ENCODE measurements around the gene ADIPOQ.
"Not testable (repeated sequence)": the region's sequence is repeated elsewhere in the genome, so short reads cannot be mapped to it uniquely, and the experiment has no call there.

Gene ADIPOQ
- total RNA-seq = 0 to 0.04 reads per million in 2 experiments

DNA sequence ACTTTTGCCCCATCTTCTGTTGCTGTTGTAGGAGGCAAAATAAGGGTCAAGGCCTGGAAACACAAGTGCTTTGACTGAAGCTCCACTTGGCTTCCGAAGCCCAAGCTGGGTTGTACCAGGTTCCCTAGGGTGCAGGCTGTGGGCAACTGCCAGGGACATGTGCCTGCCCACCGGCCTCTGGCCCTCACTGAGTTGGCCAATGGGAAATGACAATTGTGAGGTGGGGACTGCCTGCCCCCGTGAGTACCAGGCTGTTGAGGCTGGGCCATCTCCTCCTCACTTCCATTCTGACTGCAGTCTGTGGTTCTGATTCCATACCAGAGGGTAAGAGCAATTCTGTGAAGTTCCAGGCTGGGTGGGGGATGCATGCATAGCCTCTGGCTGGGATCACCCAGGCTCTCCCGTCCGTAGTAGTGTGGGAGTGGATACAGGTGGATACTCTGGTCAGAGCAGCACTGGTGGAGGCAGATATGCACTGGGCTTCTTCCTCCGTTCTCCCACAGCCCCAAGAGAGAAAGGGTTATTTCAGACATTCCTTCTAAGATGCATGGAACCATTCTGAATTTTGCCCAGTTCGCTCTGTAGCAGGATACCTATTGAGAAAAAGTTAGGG lies at the start of gene ADIPOQ:
Gene ADIPOQ, plus strand, starts transcription at position 285 of the 613 bp plus-strand sequence. CDS start 10,349 bp downstream, outside the sequence.
- no peak for DNase-seq (ENCODE audit: low read depth)

DNA sequence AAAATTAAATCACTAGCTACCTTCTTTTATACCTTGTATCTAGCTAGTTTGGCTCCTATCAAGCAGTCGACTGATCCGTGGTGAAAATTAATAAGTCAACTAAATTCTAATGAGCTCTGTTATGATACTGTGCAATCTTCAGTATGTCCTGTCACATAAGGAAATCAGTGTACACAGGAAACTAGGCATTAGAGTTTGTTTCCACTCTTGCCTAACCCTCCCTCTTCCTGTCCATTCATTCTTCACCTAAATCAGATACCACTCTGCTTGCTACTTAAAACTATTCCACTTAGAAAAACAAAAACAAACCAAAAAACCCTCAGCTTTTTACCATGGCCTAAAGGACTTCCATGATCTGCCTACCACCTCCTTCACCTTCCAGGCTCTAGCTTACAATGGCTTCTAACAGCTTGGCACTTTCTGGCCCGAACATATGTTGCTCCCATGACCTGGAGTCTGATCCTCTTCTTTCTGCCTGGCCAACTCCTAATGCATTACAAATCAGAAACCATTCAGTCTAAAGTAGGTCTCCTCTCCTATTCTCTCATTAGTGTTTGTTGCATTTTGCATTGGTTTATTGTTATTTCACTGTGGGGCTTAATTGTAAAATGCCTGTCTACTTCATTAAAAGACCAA lies 44.2 kb upstream of the ADIPOQ start:
- DNase-seq (ENCODE audit: low read depth) = no peak

GRCh38 chr3:186800285-186800684 lies 42.2 kb upstream of the ADIPOQ start:
- DNase-seq (ENCODE audit: low read depth) = no peak

DNA sequence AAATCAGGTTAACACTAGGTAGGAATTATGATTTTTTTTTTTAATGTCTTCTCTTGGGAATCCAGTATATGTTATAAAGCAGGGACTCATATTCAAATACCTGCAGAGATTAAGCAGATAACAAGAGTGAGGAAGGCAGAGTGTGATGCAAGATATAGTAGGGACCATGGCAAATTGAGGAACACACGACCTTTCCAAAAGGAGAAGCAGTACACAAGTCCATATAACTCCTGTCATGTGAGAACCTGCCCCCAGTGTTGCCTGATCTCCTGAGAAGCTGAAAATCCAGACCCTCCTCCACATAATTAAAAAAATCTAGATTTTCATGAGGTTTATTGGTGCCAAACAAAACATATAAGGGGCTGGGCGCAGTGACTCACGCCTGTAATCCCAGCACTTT lies 39.8 kb upstream of the ADIPOQ start:
- DNase-seq (ENCODE audit: low read depth) = no peak

DNA sequence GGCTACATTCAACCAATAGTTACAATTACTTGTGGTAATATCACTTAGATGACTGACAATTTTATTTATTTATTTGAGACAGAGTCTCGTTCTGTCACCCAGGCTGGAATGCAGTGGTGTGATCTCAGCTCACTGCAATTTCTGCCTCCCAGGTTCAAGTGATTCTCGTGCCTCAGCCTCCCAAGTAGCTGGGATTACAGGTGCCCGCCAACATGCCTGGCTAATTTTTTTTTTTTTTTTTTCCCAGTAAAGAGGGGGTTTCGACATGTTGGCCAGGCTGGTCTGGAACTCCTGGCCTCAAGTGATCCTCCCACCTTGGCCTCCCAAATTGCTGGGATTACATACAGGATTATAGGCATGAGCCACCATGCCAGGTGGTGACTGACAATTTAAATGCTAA lies 39.1 kb upstream of the ADIPOQ start:
- DNase-seq (ENCODE audit: low read depth) = not testable (repeated sequence)

- DNase-seq (ENCODE audit: low read depth) = peak; percentile 76
Observed at GRCh38 chr3:186806089-186807055, 36.1 kb upstream of the ADIPOQ start, which contains the start of gene RFC4. Gene RFC4, minus strand, starts transcription at chr3:186806482. Its CDS starts 1,769 bp downstream, at chr3:186804713.

- no peak for DNase-seq (ENCODE audit: low read depth)
Observed at GRCh38 chr3:186807231-186807630, 35.3 kb upstream of the ADIPOQ start.

GRCh38 chr3:186810336-186810996 lies 32.0 kb upstream of the ADIPOQ start:
- DNase-seq (ENCODE audit: low read depth) = no peak

GRCh38 chr3:186811313-186811712 lies 31.2 kb upstream of the ADIPOQ start:
- DNase-seq (ENCODE audit: low read depth) = not testable (repeated sequence)

DNA sequence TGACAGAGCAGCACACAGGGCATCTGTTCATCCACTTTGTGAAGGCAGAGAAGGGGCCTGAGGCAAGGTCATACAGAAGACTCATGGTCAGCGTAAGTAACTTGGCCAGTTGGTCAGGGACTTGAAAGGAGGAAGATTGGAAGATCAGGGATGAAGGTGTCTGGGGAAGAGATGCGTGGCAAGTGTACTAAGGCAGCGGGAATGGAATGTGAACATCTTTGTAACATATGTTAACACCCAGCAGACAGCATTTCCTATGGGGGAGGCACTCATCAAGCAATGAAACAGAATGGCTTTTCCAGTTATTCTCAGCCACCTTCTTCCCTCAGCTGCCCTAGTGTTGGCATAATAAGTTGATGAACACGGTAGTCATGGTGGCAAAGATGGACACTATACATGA lies 28.4 kb upstream of the ADIPOQ start:
- no peak for DNase-seq (ENCODE audit: low read depth)

- no peak for DNase-seq (ENCODE audit: low read depth)
Observed at GRCh38 chr3:186815435-186815834, 27.1 kb upstream of the ADIPOQ start.

DNA sequence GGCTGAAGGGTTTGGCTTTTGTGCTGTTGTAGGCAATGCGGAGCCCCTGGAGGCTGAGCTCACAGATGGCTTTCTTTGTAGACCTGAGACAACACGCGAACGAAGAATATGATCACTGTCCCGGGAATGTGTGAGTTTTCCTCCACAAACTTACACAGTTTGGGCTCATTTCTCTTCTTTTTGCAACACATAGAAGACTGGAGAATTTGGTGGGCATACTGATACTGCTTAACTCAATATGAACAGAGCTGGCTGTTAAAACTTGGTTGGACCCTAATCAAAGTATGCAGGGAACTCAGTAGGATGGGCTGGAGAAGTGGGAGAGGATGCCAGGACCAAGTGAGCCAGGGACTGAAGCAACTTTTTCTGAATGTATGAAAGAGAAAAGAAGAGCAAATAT lies 24.0 kb upstream of the ADIPOQ start:
- DNase-seq (ENCODE audit: low read depth) = no peak

DNA sequence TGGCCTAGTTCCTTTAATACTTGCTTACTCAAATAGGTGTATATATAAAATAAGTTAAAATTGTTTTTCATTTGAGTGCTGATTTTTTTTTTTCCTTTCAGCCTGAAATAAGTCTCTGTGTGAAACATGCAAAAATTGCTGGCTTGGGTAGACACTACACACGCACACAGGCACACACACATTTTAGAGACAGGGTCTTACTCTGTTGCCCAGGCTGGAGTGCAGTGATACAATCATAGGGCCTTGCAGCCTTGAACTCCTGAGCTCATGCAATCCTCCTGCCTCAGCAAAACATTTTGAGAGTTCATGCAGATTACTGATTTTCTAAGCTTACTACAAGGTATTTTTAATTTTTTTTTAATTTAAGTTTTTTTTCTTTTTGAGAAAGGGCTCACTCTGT lies 23.6 kb upstream of the ADIPOQ start:
- no peak for DNase-seq (ENCODE audit: low read depth)

- DNase-seq (ENCODE audit: low read depth) = no peak
Observed at GRCh38 chr3:186821429-186822387, 20.8 kb upstream of the ADIPOQ start.

DNA sequence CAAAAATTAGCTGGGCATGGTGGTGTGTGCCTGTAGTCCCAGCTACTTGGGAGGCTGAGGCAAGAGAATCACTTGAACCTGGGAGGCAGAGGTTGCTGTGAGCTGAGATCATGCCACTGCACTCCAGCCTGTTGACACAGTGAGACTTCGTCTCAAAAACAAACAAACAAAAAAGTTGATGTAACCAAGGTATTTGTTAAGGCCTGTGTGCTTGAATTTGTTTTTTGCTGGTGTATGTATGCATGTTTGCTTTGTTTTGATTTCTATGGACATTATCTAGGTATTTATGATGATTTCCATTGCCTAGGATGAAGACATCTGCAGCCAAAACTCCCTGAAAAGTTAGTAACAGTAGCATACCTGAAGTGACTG lies 20.1 kb upstream of the ADIPOQ start:
- DNase-seq (ENCODE audit: low read depth) = not testable (repeated sequence)

GRCh38 chr3:186823386-186823785 lies 19.1 kb upstream of the ADIPOQ start:
- no peak for DNase-seq (ENCODE audit: low read depth)

- DNase-seq (ENCODE audit: low read depth) = no peak
Observed at GRCh38 chr3:186824430-186825139, 17.9 kb upstream of the ADIPOQ start.

DNA sequence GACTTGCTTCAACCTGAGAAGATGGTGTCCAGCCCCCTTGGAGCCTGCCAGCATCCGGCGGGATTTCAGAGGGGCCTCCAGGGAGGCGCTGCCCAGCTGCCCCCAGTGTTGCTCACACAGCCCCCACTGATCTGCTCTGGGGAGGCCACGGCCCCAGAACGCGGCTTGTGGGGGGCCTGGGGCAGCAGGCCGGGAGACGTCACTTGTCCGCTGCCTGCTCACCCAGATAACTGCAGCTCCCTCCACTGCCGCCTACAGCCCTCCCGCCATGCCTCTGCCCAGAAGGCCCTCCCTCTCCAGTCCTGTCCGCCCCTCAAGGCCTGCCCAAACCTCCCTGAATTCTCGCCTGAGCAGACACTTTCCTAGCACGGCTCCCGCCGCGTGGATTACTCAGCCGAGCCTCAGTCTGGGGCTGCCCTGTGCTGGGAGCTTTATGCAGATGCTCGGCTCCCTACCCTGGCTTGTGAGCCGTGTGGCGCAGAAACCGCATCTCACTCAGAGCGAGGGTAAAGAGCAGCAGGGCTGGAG lies 17.2 kb upstream of the ADIPOQ start:
- DNase-seq (ENCODE audit: low read depth) = no peak

GRCh38 chr3:186825872-186826409 lies 16.6 kb upstream of the ADIPOQ start:
- DNase-seq (ENCODE audit: low read depth) = no peak
